ENCODE data around the gene KCNV2.

KCNV2 gene

GRCh38 chr9:2758898-2759510 is 41.7 kb downstream of the KCNV2 start:
- no peak for DNase-seq (ENCODE audit: low read depth in 2 of 2)

GRCh38 chr9:2761424-2761823 is 44.1 kb downstream of the KCNV2 start:
- no peak for DNase-seq (ENCODE audit: low read depth in 2 of 2)

- no peak for DNase-seq (ENCODE audit: low read depth in 2 of 2)
These were observed 47.0 kb downstream of the KCNV2 start for GRCh38 chr9:2764353-2764752.

GRCh38 chr9:2765250-2765880 is 48.1 kb downstream of the KCNV2 start:
- no peak for DNase-seq (ENCODE audit: low read depth in 2 of 2)

GRCh38 chr9:2767800-2768677 is 50.7 kb downstream of the KCNV2 start:
- no peak for DNase-seq (ENCODE audit: low read depth in 2 of 2)

GRCh38 chr9:2771087-2771486 is 53.8 kb downstream of the KCNV2 start:
- DNase-seq (ENCODE audit: low read depth in 2 of 2) = no peak

- no peak for DNase-seq (ENCODE audit: low read depth in 2 of 2)
These were observed 54.4 kb downstream of the KCNV2 start for GRCh38 chr9:2771661-2772060.

GRCh38 chr9:2777454-2777853 is 60.1 kb downstream of the KCNV2 start:
- DNase-seq (ENCODE audit: low read depth in 2 of 2) = no peak

GRCh38 chr9:2778816-2779215 is 61.5 kb downstream of the KCNV2 start:
- DNase-seq (ENCODE audit: low read depth in 2 of 2) = no peak

All from activated CD4-positive, alpha-beta T cell treated with anti-CD3 and anti-CD28 coated beads for 24 hours (primary cell).